Endothelial cell of umbilical vein (primary cell): ENCODE data around the gene AGAP5.
"Not testable (repeated sequence)": the region's sequence is repeated elsewhere in the genome, so short reads cannot be mapped to it uniquely, and the experiment has no call there.

Experiments
- EZH2 ChIP-seq: IDR thresholded peaks from 2 replicates; pipeline ENCODE4 v1.6.1; 2012; ENCODE audit warnings: borderline replicate concordance, low read depth, mild to moderate bottlenecking, moderate library complexity, low read length, inconsistent platforms; ENCODE audit not compliant: severe bottlenecking
- FOS ChIP-seq: IDR thresholded peaks from 2 replicates; pipeline ENCODE4 v1.6.1; 2011; ENCODE audit warnings: mild to moderate bottlenecking, low read length, moderate library complexity, borderline replicate concordance; ENCODE audit not compliant: insufficient read depth
- JUN ChIP-seq: IDR thresholded peaks from 2 replicates; pipeline ENCODE4 v1.6.1; 2011; ENCODE audit warnings: borderline replicate concordance, low read depth; ENCODE audit not compliant: insufficient read length, insufficient read depth
- POLR2A ChIP-seq: IDR thresholded peaks from 2 replicates; pipeline ENCODE4 v1.6.1; 2012; ENCODE audit warnings: low read depth, mild to moderate bottlenecking, control low read depth, low read length
- POLR2AphosphoS5 ChIP-seq: IDR thresholded peaks from 2 replicates; pipeline ENCODE4 v1.6.1; 2012; ENCODE audit warnings: low read depth, mild to moderate bottlenecking, control low read depth, low read length, moderate library complexity; ENCODE audit not compliant: insufficient read depth
- TF ChIP-seq, protein P1 (sequence below), 2 donors: IDR thresholded peaks; 1 replicate in 1 of 2; 2 replicates in 1 of 2; pipeline ENCODE4 v1.5.1; 2011; ENCODE audit warnings: low read length in 2 of 2, mild to moderate bottlenecking in 2 of 2, moderate library complexity in 2 of 2, control low read depth in 1 of 2, inconsistent platforms in 1 of 2, low read depth in 1 of 2; ENCODE audit not compliant: insufficient read depth in 1 of 2; ENCODE audit errors: extremely low read depth in 1 of 2

DNA sequence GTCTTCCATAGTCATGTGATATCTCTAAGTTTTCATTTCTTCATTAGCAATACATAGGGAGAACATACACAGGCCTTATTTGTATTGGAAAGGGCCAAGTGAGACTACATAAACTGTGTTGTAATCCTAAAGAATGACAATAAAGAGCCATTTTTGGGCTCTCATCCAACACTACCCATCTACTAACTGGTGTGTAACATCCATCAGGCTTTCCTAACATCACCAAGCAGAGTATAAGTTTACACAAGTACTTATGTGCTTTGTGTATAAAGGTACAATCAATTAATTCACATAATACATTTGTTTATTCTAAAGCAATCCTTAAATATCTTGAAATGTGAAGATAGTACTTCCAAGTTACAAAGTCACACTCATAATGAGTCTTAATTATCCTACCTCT lies 2.6 kb downstream of the AGAP5 start:
- TF ChIP-seq EZH2, POLR2AphosphoS5, FOS, POLR2A, JUN: not testable (repeated sequence)
- TF ChIP-seq, protein P1, sequence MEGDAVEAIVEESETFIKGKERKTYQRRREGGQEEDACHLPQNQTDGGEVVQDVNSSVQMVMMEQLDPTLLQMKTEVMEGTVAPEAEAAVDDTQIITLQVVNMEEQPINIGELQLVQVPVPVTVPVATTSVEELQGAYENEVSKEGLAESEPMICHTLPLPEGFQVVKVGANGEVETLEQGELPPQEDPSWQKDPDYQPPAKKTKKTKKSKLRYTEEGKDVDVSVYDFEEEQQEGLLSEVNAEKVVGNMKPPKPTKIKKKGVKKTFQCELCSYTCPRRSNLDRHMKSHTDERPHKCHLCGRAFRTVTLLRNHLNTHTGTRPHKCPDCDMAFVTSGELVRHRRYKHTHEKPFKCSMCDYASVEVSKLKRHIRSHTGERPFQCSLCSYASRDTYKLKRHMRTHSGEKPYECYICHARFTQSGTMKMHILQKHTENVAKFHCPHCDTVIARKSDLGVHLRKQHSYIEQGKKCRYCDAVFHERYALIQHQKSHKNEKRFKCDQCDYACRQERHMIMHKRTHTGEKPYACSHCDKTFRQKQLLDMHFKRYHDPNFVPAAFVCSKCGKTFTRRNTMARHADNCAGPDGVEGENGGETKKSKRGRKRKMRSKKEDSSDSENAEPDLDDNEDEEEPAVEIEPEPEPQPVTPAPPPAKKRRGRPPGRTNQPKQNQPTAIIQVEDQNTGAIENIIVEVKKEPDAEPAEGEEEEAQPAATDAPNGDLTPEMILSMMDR (IDR thresholded peaks at IDR 0.05; ENCODE audit: extremely low read depth in 1 of 2, insufficient read depth in 1 of 2, low read depth in 1 of 2, low read length in 2 of 2) = not testable (repeated sequence)
